DOHH2 (cell line): ENCODE results near the gene ZNF558.

Experiments
- EZH2phosphoT487 ChIP-seq: fragments of 200-600 bp; sonication (generic); IDR thresholded peaks from 2 replicates; pipeline ENCODE4 v1.6.1; 2017; ENCODE audit warnings: borderline replicate concordance, mild to moderate bottlenecking, antibody characterized with exemption, low read length, moderate library complexity, mixed read lengths
- TF ChIP-seq, protein P1 (sequence below): fragments of 200-600 bp; sonication (generic); IDR thresholded peaks from one replicate; pipeline ENCODE4 v1.5.1; 2014; ENCODE audit warnings: antibody characterized with exemption, mild to moderate bottlenecking, low read depth, low read length; ENCODE audit not compliant: poor library complexity, severe bottlenecking

- TF ChIP-seq, protein P1, sequence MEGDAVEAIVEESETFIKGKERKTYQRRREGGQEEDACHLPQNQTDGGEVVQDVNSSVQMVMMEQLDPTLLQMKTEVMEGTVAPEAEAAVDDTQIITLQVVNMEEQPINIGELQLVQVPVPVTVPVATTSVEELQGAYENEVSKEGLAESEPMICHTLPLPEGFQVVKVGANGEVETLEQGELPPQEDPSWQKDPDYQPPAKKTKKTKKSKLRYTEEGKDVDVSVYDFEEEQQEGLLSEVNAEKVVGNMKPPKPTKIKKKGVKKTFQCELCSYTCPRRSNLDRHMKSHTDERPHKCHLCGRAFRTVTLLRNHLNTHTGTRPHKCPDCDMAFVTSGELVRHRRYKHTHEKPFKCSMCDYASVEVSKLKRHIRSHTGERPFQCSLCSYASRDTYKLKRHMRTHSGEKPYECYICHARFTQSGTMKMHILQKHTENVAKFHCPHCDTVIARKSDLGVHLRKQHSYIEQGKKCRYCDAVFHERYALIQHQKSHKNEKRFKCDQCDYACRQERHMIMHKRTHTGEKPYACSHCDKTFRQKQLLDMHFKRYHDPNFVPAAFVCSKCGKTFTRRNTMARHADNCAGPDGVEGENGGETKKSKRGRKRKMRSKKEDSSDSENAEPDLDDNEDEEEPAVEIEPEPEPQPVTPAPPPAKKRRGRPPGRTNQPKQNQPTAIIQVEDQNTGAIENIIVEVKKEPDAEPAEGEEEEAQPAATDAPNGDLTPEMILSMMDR, result no peak
- no peak for TF ChIP-seq EZH2phosphoT487
Observed at GRCh38 chr19:8831373-8831772, 731 bp downstream of the ZNF558 start.
